MCF 10A (cell line): ENCODE results near the gene MFAP4. TPM values are rescaled to one million over a fixed set of nuclear protein-coding genes. Genes with fewer than 3 reads are reported as not detected.

Source experiments
- BruUV-seq: library from RNA; stranded (reverse); fragments of 400-500 nt; replicated peaks from 2 replicates; lab custom pipeline; 2021; lab: Mats Ljungman, UMichigan
- CTCF ChIA-PET: fragments of 300-600 bp; sonication (Branson Sonifier 250); formaldehyde crosslinking; extraction: SDS; loops from one replicate; lab custom pipeline; 2021; ENCODE audit warnings: antibody characterized with exemption, inconsistent platforms; lab: Yijun Ruan, JAX
- POLR2A ChIA-PET: fragments of 300-600, 350-650 bp; sonication (Branson Sonifier 250); formaldehyde crosslinking; extraction: SDS; loops from one replicate; lab custom pipeline; 2020; ENCODE audit warnings: antibody characterized with exemption, inconsistent platforms; lab: Yijun Ruan, JAX
- DNase-seq: peaks from one replicate; pipeline ENCODE4 v3.0.0-alpha.2; 2018; ENCODE audit not compliant: unreplicated experiment
- H3K27ac Mint-ChIP-seq: one replicate; pipeline ENCODE4 v1.8.0; 2022; ENCODE audit warnings: mild to moderate bottlenecking, low read depth, mixed read lengths; ENCODE audit not compliant: unreplicated experiment
- H3K27me3 Mint-ChIP-seq: one replicate; pipeline ENCODE4 v1.8.0; 2022; ENCODE audit warnings: mixed read lengths; ENCODE audit not compliant: insufficient read depth, unreplicated experiment
- H3K36me3 Mint-ChIP-seq: one replicate; pipeline ENCODE4 v1.8.0; 2022; ENCODE audit warnings: mild to moderate bottlenecking, moderate library complexity, mixed read lengths; ENCODE audit not compliant: insufficient read depth, unreplicated experiment
- H3K4me1 Mint-ChIP-seq: one replicate; pipeline ENCODE4 v1.8.0; 2022; ENCODE audit warnings: mixed read lengths; ENCODE audit not compliant: insufficient read depth, unreplicated experiment
- H3K4me3 Mint-ChIP-seq: one replicate; pipeline ENCODE4 v1.8.0; 2022; ENCODE audit warnings: mild to moderate bottlenecking, moderate library complexity, mixed read lengths; ENCODE audit not compliant: unreplicated experiment
- H3K9me3 Mint-ChIP-seq: one replicate; pipeline ENCODE4 v1.8.0; 2022; ENCODE audit warnings: mixed read lengths; ENCODE audit not compliant: unreplicated experiment
- intact Hi-C: fragments of 100-400 bp; cut with micrococcal nuclease; formaldehyde crosslinking; loops from 2 replicates; pipeline ENCODE4 v1.14.1; 2022
- total RNA-seq: library from RNA; stranded (reverse); gene quantifications from 2 replicates; pipeline ENCODE4 v1.2.3, GENCODE V29; 2022
- TF ChIP-seq, protein P1 (sequence below): fragments of 200-600 bp; IDR thresholded peaks from one replicate; pipeline ENCODE4 v1.8.0; 2022; ENCODE audit warnings: antibody characterized with exemption, mild to moderate bottlenecking; ENCODE audit not compliant: unreplicated experiment

MFAP4 gene
- total RNA-seq, 1 experiment from 2014 or later, result not detected

DNA sequence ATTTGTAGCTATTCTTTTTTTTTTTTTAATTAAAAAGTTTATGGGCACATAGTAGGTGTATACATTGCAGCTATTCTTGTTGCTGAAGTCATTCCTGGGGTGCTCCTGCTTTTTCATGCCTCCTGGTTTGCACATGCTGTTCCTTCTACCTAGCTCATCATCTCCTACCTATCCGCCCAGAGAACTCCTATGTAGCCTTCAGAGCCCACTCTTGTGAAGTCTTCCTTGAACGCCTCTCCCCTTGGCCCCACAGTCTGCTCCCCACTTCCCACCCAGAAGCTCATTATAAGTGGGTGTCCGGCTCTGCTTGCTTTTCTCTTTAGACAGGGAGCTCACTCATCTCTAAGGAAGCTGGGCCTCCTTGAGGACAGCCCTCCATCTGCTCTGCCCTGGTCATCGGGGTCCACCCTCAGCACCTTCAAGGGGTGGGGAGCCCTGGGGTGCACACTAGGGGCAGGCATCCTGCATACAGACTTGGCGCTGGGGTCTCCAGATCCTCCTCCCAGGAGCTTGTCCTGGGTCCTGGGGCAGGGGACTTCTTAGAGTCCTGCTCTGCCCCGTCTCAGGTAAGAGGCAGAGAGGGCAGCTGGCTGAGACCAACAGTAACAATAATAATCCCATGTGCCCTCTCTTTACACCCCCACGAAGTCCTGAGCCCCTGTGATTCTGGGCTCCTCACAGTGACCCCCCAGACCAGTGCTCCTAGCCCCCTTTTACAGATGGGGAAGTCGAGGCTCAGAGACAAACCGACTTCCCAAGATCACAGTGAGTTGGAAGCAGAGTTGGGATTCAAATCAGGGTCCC lies 21.0 kb downstream of the MFAP4 start:
- ChIA-PET POLR2A (interaction anchor here (1.1 to 5.9 kb wide), 3 partner anchors 12 to 353 kb away, joined by 3 to 61 read pairs (median 17); partner anchors contain the start of gene MAPK7), CTCF (interaction anchor here (0.5 to 9.7 kb wide), 8 partner anchors 10 to 397 kb away, joined by 3 to 147 read pairs (median 4); partner anchors contain the start of gene MAPK7)
- Mint-ChIP-seq H3K27me3 (no peaks in the 10 kb centered on the region), H3K27ac (no peak overlapping the region), H3K4me1 (peaks cover 14% of the 10 kb centered on the region), H3K9me3 (no peaks in the 10 kb centered on the region), H3K4me3 (no peak overlapping the region), H3K36me3 (no peaks in the 10 kb centered on the region)
- BruUV-seq, result no TSS peak
- TF ChIP-seq, protein P1, sequence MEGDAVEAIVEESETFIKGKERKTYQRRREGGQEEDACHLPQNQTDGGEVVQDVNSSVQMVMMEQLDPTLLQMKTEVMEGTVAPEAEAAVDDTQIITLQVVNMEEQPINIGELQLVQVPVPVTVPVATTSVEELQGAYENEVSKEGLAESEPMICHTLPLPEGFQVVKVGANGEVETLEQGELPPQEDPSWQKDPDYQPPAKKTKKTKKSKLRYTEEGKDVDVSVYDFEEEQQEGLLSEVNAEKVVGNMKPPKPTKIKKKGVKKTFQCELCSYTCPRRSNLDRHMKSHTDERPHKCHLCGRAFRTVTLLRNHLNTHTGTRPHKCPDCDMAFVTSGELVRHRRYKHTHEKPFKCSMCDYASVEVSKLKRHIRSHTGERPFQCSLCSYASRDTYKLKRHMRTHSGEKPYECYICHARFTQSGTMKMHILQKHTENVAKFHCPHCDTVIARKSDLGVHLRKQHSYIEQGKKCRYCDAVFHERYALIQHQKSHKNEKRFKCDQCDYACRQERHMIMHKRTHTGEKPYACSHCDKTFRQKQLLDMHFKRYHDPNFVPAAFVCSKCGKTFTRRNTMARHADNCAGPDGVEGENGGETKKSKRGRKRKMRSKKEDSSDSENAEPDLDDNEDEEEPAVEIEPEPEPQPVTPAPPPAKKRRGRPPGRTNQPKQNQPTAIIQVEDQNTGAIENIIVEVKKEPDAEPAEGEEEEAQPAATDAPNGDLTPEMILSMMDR, result no peak
- DNase-seq, result no peak
- intact Hi-C loops, result no loop called here

DNA sequence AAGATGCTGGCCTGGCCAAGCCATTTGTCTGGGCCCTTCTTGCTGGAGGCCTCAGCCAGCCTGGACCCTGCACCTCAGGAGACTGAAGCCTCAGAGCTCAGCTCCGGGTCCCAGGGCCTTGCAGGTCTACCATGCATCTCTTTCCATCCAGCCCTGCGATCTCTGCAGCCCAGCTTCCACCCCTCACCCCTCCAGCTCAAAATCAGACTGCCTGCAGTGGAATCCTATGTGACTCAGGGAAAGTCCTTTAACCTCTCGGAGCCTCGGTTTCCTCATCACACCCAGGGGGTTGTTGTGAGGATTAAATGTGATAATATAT lies 21.5 kb downstream of the MFAP4 start:
- ChIA-PET CTCF (interaction anchor here (0.5 to 9.7 kb wide), 8 partner anchors 9 to 398 kb away, joined by 3 to 147 read pairs (median 4); partner anchors contain the start of gene MAPK7), POLR2A (interaction anchor here (1.1 to 5.9 kb wide), 3 partner anchors 12 to 354 kb away, joined by 3 to 61 read pairs (median 17); partner anchors contain the start of gene MAPK7)
- H3K27ac Mint-ChIP-seq, result no peak overlapping the region
- BruUV-seq, result no TSS peak
- H3K4me1 Mint-ChIP-seq, result peaks cover 14% of the 10 kb centered on the region
- no peak for DNase-seq
- H3K36me3 Mint-ChIP-seq, result no peaks in the 10 kb centered on the region
- H3K27me3 Mint-ChIP-seq, result no peaks in the 10 kb centered on the region
- no peaks in the 10 kb centered on the region for H3K9me3 Mint-ChIP-seq
- TF ChIP-seq, protein P1, result no peak
- H3K4me3 Mint-ChIP-seq, result no peak overlapping the region
- intact Hi-C loops, result no loop called here

DNA sequence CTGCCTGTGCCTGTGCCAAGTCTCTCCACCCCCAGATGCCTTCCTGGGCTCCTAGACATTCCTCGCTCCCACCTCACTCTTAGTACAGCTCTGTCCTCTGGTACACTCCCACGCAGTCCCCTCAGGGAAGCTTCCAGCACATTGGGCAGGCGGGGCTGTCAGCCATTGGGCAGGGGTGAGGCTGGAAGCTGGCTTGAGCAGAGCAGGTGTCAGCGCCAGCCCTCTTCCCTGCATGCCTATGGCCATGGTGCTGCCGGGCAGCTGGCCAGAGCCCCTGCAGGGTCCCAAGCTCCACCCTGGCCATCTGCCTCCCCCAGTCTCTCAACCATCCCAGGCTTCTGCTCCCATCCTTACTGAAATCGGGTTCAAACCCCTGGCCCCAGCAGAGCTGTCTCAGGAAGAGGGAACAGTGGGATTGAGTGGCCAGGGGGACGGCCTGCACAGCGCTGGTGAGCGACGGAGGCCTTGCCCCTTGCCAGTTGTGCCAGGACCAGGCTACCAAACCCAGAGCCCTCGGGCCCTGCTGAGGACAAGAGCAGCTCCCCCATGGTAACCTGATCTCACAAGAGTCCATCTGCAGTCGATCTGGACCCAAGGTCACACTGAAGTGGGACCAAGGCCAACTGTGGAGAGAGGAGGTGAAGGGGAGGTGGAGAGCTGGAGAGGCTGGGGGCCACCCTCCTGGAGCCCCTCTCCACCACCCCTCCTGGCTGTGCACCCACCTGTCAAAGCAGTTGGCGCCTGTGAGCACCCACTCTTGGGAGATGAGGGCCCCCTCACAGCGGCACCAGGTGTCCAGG lies 22.1 kb downstream of the MFAP4 start:
- no TSS peak for BruUV-seq
- Mint-ChIP-seq H3K4me1 (peaks cover 14% of the 10 kb centered on the region), H3K9me3 (no peaks in the 10 kb centered on the region), H3K27me3 (no peaks in the 10 kb centered on the region), H3K27ac (no peak overlapping the region), H3K4me3 (no peak overlapping the region), H3K36me3 (no peaks in the 10 kb centered on the region)
- CTCF ChIA-PET, result interaction anchor here (0.9 to 9.7 kb wide), 9 partner anchors 8 to 401 kb away, joined by 3 to 147 read pairs (median 14); partner anchors contain the start of gene MAPK7
- TF ChIP-seq, protein P1, result no peak
- DNase-seq, result peak; percentile 53
- POLR2A ChIA-PET, result interaction anchor here (0.6 to 5.9 kb wide), 4 partner anchors 13 to 354 kb away, joined by 3 to 61 read pairs (median 10); partner anchors contain the start of gene MAPK7
- intact Hi-C loops, result loop anchor here (5.0 kb wide), 1 partner anchor 282 kb away; the partner anchor contains the start of gene ALDH3A2
